ENCODE results near the gene ITGA2B. TPM values are rescaled to one million over a fixed set of nuclear protein-coding genes. Genes with fewer than 3 reads are reported as not detected.

Gene ITGA2B
- total RNA-seq (ENCODE audit: low replicate concordance) = 0.23 and 0.82 TPM in 2 replicates

GRCh38 chr17:44389281-44389680 is at the start of gene ITGA2B:
Gene ITGA2B (minus strand): TSS chr17:44389649. CDS start chr17:44389473, 176 bp downstream.

GRCh38 chr17:44363613-44364159 is 25.8 kb downstream of the ITGA2B start, which contains the start of gene FAM171A2:
Gene FAM171A2 (minus strand): TSS chr17:44363853. CDS start chr17:44363714, 139 bp downstream.

GRCh38 chr17:44344939-44345453 is 44.5 kb downstream of the ITGA2B start, which contains the start of gene GRN:
Gene GRN (plus strand): TSS chr17:44345302. CDS start chr17:44349165, 3,863 bp downstream.

GRCh38 chr17:44324571-44325275 is 64.7 kb downstream of the ITGA2B start, which contains the start of gene SLC25A39:
Gene SLC25A39 (minus strand): TSS chr17:44324823. CDS start chr17:44323562, 1,261 bp downstream.

Other genes with a start within 250 kb of the ITGA2B start
- gene HROB, start 247.7 kb downstream of the ITGA2B start, total RNA-seq (ENCODE audit: low replicate concordance) = 0.68 and 1.5 TPM in 2 replicates
- gene ASB16, start 218.9 kb downstream of the ITGA2B start, total RNA-seq (ENCODE audit: low replicate concordance) = not detected in 2 replicates
- gene TMUB2, start 202.7 kb downstream of the ITGA2B start, total RNA-seq (ENCODE audit: low replicate concordance) = 22.4 and 30.9 TPM in 2 replicates
- 20.9 and 28.5 TPM in 2 replicates for gene ATXN7L3, start 189.8 kb downstream of the ITGA2B start, total RNA-seq (ENCODE audit: low replicate concordance)
- gene UBTF, start 170.0 kb downstream of the ITGA2B start, total RNA-seq (ENCODE audit: low replicate concordance) = 39.5 and 45.2 TPM in 2 replicates
- gene SLC4A1, start 121.5 kb downstream of the ITGA2B start, total RNA-seq (ENCODE audit: low replicate concordance) = not detected in 2 replicates
- gene RUNDC3A, start 81.0 kb downstream of the ITGA2B start, total RNA-seq (ENCODE audit: low replicate concordance) = 0.08 and 1.1 TPM in 2 replicates
- 51.5 and 67.5 TPM in 2 replicates for gene SLC25A39, start 64.8 kb downstream of the ITGA2B start, total RNA-seq (ENCODE audit: low replicate concordance)
- 202 and 430 TPM in 2 replicates for gene GRN, start 44.3 kb downstream of the ITGA2B start, total RNA-seq (ENCODE audit: low replicate concordance)
- 2.5 and 4.0 TPM in 2 replicates for gene FAM171A2, start 25.8 kb downstream of the ITGA2B start, total RNA-seq (ENCODE audit: low replicate concordance)
- gene GPATCH8, start 113.8 kb upstream of the ITGA2B start, total RNA-seq (ENCODE audit: low replicate concordance) = 10.4 and 13.5 TPM in 2 replicates
- 12.8 and 15.1 TPM in 2 replicates for gene FZD2, start 167.8 kb upstream of the ITGA2B start, total RNA-seq (ENCODE audit: low replicate concordance)

All from smooth muscle cell of the coronary artery (primary cell).